ENCODE results near the gene HES1.

DNA sequence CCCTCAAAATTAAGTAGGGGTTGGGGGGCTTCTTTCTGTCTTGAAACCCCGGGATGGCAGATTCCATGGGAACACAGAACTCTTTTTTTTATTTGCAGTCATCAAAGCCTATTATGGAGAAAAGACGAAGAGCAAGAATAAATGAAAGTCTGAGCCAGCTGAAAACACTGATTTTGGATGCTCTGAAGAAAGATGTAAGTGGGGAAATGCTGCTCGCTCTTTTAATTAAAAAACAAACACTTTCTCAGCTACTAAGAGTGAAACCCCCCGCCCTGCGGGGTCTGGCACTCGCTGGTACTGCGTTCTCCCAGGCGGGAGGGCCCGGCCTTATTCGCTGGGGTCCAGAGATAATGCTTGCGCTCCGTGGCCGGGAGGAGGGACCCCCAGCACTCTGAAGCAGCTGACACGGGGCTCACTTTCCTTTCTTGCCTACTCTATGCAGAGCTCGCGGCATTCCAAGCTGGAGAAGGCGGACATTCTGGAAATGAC lies 615 bp downstream of the HES1 start:
- no peak for TF ChIP-seq GTF2F1 (IDR thresholded peaks at IDR 0.05; ENCODE audit: low read depth, low read length)
- TF ChIP-seq, protein P1, sequence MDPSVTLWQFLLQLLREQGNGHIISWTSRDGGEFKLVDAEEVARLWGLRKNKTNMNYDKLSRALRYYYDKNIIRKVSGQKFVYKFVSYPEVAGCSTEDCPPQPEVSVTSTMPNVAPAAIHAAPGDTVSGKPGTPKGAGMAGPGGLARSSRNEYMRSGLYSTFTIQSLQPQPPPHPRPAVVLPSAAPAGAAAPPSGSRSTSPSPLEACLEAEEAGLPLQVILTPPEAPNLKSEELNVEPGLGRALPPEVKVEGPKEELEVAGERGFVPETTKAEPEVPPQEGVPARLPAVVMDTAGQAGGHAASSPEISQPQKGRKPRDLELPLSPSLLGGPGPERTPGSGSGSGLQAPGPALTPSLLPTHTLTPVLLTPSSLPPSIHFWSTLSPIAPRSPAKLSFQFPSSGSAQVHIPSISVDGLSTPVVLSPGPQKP (CRISPR knock-in tag; IDR thresholded peaks at IDR 0.05), result no peak
